SK-N-MC (cell line): ENCODE results near the gene DGKB.

ENCODE experiments used
- EZH2 ChIP-seq: fragments of 200-600 bp; sonication (generic); IDR thresholded peaks from one replicate; pipeline ENCODE4 v1.6.1; 2017; ENCODE audit warnings: antibody characterized with exemption
- POLR2AphosphoS5 ChIP-seq: IDR thresholded peaks from 2 replicates; pipeline ENCODE4 v1.6.1; 2012; ENCODE audit warnings: mild to moderate bottlenecking, low read depth, low read length, borderline replicate concordance

- TF ChIP-seq EZH2 (no peak), POLR2AphosphoS5 (no peak)
Observed at GRCh38 chr7:14846405-14846804, 56.1 kb downstream of the DGKB start.
